GM19372 (cell line): Measurements from ENCODE around the gene SPECC1.
"Not testable (repeated sequence)": the region's sequence is repeated elsewhere in the genome, so short reads cannot be mapped to it uniquely, and the experiment has no call there.

ENCODE experiments used
- ATAC-seq: cut with Tn5 transposase; IDR thresholded peaks from one replicate; pipeline ENCODE4 v1.9.1; 2021; ENCODE audit warnings: mild to moderate bottlenecking, low read depth, moderate library complexity; ENCODE audit not compliant: unreplicated experiment

The SPECC1 gene

DNA sequence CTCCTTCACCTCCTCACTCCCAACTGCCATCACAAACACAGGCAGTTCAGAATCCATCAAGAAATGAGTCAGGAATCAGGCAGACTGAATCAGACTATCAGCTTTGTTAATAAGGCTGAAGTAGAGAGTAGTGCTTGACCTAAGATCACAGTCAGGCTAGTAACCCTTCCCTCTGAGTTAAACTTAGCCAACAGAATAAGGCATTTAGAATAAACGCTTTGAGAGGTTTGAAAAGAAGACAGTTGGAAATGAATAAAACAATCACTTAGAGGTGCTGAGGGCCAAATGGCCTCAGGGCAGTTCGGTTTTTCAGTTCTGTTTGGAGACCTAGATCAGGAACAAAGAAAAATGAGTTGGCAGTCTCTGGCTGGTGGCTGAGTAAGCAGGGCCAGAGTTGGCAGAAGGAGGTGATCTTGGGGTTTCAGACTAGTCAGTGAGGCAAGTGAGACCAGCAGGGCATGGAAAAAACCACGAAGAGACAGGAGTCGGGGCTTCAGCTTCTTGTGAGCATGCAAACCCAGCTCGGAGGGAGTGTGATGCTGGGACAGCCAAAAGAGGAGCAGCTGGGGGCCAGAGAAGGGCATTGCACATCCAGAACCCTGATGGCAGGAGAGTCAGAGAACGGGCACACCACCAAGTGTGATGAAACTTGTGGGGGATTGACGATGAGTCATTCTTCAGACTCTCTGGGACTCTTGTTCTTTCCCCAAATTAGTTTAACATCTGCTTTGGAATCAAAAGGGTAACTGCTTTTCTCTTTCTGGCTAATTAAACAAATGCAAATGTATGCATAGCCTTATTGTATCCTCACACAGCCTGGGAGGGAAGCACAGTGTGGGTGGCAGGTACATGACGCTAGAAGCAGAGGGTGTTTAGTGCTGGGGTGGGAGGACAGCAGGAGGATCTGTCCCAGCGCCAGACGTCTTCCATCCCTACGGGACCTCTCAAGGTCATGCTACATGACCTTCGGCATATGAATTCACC lies 54.8 kb downstream of the SPECC1 start:
- no peak for ATAC-seq

DNA sequence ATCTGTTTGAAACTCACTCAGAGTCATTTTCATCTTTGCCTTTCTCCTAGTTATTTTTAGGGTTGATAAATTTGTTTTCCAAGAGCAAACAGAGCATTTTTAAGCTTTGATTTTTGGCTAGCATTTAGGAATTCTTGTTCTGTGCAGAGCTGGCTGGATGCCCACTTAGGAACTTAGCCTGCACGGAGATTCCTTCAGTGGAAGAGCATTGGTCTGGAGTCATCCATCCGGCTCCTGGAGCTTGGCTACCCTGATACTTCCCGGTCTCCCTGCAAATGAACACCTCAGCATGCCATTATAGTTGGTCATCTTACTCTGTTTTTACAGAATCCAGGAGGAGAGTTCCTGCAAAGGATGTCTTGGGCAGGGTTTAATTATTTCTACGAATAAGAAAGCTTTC lies 57.1 kb downstream of the SPECC1 start:
- no peak for ATAC-seq

DNA sequence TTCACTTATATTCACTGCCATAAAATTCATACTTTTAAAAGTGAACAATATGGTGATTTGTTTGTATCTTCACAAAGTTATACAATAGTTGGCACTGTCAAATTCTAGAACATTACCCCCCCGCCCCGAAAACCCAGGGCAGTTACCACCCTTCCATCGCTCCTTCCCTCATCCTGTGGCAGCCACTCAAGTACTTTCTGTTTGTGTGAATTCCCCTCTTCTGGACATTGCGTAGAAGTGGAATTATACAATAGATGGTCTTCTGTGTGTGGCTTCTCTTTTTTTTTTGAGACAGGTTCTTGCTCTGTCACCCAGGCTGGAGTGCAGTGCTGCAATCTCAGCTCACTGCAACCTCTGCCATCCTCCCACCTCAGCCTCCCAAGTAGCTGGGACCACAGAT lies 58.6 kb downstream of the SPECC1 start:
- no peak for ATAC-seq

GRCh38 chr17:20068445-20068844 lies 59.3 kb downstream of the SPECC1 start:
- no peak for ATAC-seq

- no peak for ATAC-seq
These were observed 62.9 kb downstream of the SPECC1 start for GRCh38 chr17:20071824-20072691.

- ATAC-seq, result no peak
These were observed 63.5 kb downstream of the SPECC1 start for GRCh38 chr17:20072692-20072992.

DNA sequence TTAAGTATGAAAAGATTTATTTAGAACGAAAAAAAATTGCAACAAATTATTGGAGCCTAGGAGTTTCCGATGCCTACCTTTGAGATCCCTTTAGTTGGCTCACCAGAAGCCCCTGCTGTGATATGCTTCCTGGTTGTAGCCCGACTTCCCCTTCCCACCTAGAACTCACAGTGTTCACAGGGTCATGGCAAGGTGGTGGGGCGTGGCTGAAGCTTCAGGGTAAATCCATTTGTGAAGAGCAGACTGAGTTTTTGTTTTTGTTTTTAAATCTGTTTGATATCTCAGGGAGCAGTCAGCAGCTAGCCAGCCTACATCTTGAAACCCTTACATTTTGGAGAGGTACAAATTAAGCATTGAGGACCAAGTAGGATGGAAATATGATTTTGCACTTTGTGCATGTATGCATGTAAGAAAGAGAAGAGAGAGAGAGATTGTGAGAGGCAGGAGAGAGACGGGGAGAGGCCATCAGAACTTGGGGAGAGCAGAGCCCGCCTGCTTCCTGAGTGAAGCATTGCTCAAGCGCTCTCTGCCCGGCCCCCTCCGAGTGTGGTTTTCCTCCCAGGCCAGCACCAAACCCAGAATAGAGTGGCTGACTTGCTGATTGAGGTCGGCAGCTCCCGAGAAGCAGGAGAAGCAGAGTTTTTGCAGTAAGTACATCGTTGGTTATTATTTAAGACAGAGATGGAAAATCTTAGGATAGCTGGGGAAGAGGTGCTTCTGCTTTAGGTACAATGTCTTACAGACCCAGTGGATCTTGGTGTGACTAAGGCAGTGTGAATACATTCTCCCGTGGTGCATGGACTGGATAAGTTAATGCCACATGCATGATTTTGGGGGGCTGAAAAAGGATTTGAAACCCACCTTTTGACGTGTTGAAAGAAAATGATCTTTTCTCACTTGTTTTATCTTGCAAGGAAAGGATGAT lies 64.2 kb downstream of the SPECC1 start:
- ATAC-seq, result no peak

DNA sequence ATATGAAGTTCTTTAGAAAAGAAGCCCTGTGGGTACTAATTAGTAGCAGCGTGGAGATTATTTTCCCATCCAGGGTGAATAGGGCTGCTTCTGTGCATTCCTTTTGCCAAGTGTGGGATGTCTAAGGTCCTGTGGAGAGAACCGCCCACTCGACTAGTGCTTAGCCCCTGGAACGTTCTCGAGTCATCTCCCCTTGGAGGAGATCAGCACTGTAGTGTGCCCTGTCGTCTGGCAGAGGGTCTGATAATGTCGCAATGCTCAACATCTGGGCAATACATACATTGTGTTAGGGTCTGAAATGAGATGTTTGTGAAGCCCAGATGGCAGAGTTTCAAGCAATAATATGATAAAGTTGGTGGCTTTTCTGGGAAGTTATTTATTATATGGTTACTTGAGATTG lies 64.8 kb downstream of the SPECC1 start:
- no peak for ATAC-seq

DNA sequence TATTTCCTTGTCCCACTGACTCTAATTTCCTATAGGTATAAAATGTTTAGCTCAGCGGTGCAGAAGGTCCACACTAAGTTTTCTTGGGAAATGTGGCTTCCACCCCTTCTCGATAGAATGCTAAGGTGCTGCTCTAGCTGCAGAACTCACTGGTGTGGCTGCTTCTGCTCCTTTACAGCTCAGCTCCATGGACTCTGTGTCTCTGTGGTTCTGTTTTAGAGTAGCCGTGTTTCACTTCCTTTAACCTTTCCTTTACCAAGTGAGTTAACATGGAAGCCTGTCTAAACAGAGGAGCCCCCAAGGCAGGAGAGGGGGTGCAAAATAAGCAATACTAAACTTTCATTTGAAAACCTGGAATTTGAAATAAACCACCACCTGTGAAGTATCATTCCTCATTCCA lies 65.3 kb downstream of the SPECC1 start:
- ATAC-seq, result no peak

DNA sequence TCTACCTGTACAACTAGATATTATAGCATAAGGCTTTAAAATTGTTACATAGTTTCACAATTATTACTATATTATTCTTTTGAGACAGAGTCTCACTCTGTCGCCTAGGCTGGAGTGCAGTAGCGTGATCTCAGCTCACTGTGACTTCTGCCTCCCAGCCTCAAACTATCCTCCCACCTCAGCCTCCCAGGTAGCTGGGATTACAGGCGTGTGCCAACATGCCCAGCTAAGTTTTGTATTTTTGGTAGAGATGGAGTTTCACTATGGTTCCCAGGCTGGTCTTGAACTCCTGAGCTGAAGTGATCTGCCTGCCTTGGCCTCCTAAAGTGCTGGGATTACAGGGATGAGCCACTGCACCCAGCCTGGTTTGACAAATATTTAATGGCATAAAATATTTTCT lies 67.0 kb downstream of the SPECC1 start:
- not testable (repeated sequence) for ATAC-seq

DNA sequence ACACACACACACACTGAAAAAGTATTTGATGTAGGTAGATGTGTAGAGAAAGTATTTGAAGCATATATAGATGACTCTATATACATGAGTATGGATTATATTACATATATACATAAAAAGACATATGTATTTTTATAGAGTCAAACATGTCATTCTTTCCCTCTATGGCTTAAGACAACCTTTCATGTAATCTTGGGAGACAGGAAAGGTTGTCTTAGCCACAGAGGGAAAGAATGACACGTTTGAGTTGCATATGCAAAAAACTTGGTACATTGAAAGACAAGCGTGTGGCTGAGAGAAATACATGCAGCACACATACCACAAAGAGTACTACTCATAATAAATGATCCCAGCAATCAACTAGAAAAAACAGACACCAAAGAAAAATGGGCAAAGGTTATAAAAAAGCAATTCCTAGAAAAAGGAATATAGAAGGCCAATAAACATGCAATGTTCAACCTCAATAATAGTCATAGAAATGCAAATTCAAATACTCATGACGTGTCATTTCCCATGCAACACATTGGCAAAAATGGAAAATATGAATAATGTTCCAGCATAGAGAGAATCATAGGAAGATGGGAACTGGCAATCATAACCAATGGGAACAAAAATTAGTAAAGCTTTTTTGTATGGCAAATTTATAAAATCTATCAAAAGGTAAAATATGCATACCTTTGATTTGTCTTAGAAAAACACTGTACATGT lies 69.0 kb downstream of the SPECC1 start:
- no peak for ATAC-seq

GRCh38 chr17:20080513-20080912 lies 71.4 kb downstream of the SPECC1 start:
- ATAC-seq, result no peak

GRCh38 chr17:20083156-20083859 lies 74.1 kb downstream of the SPECC1 start:
- ATAC-seq, result no peak

DNA sequence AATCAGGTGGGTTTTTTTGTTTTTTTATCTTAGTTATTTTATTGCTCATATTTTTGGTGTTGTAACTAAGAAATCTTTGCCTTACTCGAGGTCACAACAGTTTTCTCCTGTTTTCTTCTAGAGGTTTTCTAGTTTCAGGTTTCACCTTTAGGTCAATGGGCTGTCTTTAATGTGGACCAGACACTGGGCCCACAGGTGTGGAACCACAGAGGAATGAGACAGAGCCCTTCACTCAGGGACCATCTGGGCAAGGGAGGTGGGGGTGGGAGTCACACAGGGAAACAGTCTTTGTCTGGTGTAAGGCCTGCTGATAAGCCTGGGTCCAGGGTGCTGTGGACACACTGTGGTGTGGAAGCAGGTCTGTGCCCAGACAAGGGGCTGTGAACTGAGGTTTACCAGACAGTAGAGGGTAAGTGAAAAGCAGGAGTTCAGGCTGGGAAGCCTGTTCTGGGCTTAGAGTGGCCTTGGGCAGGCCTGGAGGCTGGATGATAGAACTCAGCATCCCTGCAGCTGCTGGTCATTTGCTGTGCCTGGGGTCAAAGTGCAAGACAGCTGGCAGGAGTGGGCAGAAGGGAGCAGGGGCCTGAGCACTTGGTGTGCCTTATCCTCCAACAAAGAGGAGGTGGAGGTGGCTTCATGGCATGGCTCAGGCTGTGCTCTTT lies 75.6 kb downstream of the SPECC1 start:
- no peak for ATAC-seq

DNA sequence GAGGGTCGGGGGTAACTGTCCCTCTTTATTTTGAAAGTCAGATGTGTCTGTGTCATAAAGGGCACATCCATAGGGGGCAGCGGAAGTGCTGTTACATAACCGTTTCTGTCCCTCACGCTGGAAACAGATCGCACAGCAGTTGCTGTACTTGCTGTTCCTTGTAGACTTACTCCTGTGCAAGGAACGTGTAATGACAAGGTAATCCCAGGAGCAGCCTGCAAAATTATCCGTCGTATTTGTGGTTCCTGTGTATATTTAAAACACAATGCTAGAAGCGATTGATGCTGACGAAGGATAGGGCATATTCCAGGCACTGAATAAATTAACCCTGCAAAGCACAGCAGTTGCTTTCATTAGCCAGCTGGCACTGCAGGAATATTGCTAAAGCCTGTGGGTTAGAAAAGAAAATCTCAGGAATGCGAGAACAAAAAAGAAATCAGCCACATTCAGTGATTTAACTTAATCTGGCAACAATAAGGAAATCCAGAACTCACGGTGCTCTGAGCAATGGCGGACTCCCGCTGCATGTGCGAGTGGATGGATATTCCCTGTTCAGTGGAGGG lies 76.2 kb downstream of the SPECC1 start:
- no peak for ATAC-seq

DNA sequence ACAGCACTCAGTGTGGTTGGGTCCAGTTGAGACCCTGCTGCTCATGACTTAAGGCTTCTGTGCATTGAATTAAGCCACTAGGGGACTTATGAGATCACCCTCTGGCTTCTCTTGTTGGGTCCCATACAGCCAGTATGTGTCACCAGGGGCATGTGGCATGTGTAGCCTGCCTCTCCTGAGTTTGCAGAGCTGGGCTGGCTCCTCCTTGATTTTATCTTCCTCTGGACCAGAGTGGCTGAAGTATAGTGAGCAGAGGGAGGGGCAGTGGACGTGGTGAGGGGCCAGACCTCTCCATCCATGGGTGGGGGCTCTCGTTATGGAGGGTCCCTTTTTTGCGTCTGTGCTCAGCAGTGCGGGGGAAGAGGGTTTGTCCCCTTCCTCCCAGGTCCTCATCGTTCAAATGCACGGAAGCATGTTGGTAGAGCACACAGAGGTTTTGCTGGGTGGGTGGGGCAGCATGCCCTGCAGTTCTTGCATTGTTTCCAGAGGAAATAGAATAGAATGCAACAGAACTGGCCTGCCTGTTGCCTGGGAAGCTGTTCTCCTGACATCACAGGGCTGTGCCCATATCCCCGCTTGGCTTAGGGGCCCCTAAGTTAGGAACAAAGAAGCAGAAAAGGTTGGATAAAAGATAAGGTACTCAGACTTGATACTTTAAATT lies 77.4 kb downstream of the SPECC1 start:
- ATAC-seq, result no peak

DNA sequence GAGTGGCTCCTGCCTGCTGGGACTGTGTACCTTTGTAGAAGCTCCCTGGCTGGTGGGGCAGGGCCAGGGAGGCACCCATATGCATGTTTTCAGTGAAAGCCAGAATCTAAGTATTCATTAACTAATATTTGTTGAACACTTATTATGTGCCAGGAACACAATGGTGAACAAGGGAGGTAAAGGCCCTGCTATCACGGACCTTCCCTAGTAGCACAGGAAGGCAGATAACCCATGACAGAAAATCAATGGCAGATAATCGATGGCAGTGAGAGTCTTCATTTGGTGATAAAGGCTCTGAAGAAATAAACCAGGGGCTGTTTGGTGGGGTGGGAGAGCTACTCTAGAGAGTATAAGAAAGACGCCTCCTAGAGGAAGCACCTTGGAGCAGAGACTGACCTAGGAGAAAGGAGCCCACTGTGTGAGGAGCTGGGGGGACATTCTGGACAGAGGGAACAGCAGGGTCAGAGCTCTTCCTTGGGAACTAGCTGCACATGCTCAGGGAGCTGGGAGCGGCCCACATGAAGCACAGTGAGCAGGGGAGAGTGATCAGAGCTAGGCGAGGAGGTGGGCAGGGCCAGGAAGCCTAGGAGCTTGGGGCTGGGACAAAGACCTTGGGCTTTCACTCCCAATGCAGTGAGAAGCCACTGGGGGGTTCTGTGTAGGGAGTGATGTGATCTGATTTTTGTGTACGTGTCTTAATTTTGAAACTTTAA lies 78.5 kb downstream of the SPECC1 start:
- no peak for ATAC-seq
